GM12873 (cell line): ENCODE data around the gene SUN1.

Experiments used
- CTCF ChIP-seq: IDR thresholded peaks from 2 replicates; pipeline ENCODE4 v1.5.1; 2012; ENCODE audit warnings: low read depth, mild to moderate bottlenecking, moderate library complexity, low read length, control low read depth; ENCODE audit not compliant: insufficient read depth; ENCODE audit errors: missing control alignments

SUN1 gene

DNA sequence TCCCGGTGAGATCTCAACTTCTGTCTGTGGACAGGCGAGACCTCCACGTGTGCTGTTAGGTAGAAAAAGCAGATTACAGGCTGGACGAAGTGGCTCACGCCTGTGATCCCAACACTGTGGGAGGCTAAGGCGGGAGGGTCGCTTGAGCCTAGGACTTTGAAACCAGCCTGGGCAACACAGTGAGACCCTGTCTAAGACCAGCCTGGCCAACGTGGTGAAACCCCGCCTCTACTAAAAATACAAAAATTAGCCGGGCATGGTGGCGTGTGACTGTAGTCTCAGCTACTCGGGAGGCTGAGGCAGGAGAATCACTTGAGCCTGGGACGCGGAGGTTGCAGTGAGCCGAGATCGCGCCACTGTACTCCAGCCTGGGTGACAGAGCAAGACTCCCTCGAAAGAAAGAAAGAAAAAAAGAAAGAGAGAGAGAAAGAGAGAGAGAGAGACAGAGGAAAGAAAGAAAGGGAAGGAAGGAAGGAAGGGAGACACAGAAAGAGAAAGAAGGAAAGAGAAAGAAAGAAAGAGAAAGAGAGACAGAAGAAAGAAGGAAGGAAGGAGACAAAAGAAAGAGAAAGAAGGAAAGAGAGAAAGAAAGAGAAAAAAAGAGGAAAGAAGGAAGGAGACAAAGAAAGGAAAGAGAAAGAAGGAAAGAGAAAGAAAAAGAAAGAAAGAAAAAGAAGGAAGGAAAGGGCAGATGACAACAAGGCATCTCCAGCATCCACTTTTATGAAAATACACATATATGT is 29.6 kb upstream of the SUN1 start:
- no peak for TF ChIP-seq CTCF

- no peak for TF ChIP-seq CTCF
Observed at GRCh38 chr7:803243-803635, 29.0 kb upstream of the SUN1 start.

- no peak for TF ChIP-seq CTCF
Observed at GRCh38 chr7:805261-805660, 27.0 kb upstream of the SUN1 start.

DNA sequence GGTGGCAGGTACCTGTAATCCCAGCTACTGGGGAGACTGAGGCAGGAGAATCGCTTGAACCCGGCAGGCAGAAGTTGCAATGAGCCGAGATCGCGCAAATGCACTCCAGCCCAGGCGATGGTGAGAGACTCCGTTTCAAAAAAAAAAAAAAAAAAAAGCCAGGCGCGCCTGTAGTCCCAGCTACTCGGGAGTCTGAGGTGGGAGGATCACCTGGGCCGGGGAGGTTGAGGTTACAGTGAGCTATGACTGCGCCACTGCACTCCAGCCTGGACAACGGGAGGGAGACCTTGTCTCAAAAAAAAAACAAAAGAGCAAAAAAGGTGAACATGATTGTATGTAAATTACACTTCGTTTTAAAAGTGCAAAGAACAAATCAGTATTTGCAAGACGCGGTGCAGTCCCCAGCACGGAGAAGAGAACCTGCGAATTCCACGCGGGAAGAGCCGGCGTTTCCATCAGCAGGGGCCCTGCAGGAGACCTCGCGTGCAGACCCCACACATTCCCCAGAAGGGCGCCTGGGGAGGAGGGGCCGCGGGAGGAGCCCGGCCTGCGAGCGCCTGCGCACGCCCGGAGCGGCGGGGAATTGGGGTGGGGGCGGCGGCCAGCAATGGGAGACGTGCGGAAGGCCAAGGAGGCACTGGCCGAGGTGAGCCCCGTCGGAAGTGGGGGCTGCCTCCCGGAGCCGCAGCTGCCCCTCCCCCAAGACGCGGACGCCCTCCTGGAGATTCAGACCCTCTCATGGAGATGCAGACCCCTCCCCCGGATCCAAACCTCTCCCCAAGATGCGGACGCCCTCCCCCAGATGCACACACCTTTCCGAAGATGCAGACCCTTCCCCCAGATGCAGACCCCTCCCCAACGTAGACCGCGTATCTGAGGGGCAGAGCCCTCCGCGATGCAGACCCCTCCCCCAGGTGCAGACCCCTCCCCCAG is 16.7 kb upstream of the SUN1 start:
- no peak for TF ChIP-seq CTCF

DNA sequence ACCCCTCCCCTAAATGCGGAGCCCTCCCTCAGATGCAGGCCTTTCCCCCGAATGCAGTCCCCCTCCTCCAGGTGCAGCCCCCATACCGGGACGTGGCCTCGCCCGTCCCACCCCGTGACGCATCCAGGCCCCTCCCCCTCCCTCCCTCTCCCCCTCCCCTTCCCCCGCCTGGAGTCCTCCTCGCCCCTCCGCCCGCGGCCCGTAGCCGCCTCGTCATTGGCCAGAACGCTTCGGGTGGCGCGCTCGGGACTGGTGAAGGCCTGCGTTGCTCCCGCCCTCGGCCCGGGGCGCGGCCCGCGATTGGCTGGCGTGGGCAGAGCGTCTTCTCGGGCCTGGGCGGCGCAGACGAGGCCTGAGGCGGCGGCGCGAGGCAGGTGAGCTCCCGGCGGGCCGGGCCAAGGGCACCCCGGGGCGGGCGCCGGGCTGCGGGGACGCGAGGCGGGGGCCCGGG is 16.0 kb upstream of the SUN1 start:
- no peak for TF ChIP-seq CTCF

- TF ChIP-seq CTCF = no peak
Observed at GRCh38 chr7:816751-817671, 15.3 kb upstream of the SUN1 start.
